ENCODE measurements around the gene RRAGB.

- TF ChIP-seq, protein P1, sequence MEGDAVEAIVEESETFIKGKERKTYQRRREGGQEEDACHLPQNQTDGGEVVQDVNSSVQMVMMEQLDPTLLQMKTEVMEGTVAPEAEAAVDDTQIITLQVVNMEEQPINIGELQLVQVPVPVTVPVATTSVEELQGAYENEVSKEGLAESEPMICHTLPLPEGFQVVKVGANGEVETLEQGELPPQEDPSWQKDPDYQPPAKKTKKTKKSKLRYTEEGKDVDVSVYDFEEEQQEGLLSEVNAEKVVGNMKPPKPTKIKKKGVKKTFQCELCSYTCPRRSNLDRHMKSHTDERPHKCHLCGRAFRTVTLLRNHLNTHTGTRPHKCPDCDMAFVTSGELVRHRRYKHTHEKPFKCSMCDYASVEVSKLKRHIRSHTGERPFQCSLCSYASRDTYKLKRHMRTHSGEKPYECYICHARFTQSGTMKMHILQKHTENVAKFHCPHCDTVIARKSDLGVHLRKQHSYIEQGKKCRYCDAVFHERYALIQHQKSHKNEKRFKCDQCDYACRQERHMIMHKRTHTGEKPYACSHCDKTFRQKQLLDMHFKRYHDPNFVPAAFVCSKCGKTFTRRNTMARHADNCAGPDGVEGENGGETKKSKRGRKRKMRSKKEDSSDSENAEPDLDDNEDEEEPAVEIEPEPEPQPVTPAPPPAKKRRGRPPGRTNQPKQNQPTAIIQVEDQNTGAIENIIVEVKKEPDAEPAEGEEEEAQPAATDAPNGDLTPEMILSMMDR (IDR thresholded peaks at IDR 0.05) = no peak
- no peak for TF ChIP-seq POLR2A (IDR thresholded peaks at IDR 0.05)
Observed at GRCh38 chrX:55731826-55732225, 14.3 kb downstream of the RRAGB start.

Data from transverse colon (tissue), 3 donors.